H1 (cell line): ENCODE data around the gene PITPNC1. TPM values are rescaled to one million over a fixed set of nuclear protein-coding genes. Genes with fewer than 3 reads are reported as not detected.
"Not testable (repeated sequence)": the region's sequence is repeated elsewhere in the genome, so short reads cannot be mapped to it uniquely, and the experiment has no call there.

Experiments used
- CTCF ChIA-PET: fragments of 300-600 bp; sonication (Branson Sonifier 250); formaldehyde crosslinking; loops from one replicate; lab custom pipeline; 2021; ENCODE audit not compliant: partially characterized antibody; lab: Charles Lee
- POLR2A ChIA-PET: fragments of 300-600 bp; sonication (Branson Sonifier 250); formaldehyde crosslinking; loops from one replicate; lab custom pipeline; 2021; ENCODE audit warnings: inconsistent platforms; ENCODE audit not compliant: partially characterized antibody; lab: Charles Lee
- DNase-seq, 2 experiments: peaks; one replicate each; pipeline versions ENCODE4 v3.0.0 to v3.0.0-alpha.2; 2010 to 2022; ENCODE audit warnings: low spot score in 2 of 2, low read depth in 1 of 2, mixed read lengths in 1 of 2
- FAIRE-seq: peaks from 2 replicates; lab custom pipeline; 2011; peaks lifted over from hg19 to GRCh38; lab: Jason Lieb, UNC
- H2AFZ ChIP-seq: 2 replicates; pipeline ENCODE4 v1.8.1; 2012; ENCODE audit warnings: low read length, inconsistent platforms
- H2AK5ac ChIP-seq: 2 replicates; pipeline ENCODE4 v1.6.1; 2013; ENCODE audit warnings: low read depth, low read length
- H2BK120ac ChIP-seq: replicated peaks from 2 replicates; pipeline ENCODE3; 2013; ENCODE audit warnings: low read depth, low read length, inconsistent platforms
- H2BK12ac ChIP-seq: 2 replicates; pipeline ENCODE4 v1.6.1; 2013; ENCODE audit warnings: low read depth, low read length
- H2BK15ac ChIP-seq: 2 replicates; pipeline ENCODE4 v1.6.1; 2013; ENCODE audit warnings: low read length
- H2BK20ac ChIP-seq: 2 replicates; pipeline ENCODE4 v1.6.1; 2013; ENCODE audit warnings: low read length
- H2BK5ac ChIP-seq: 2 replicates; pipeline ENCODE4 v1.6.1; 2013; ENCODE audit warnings: low read depth, low read length
- H3K14ac ChIP-seq: 2 replicates; pipeline ENCODE4 v1.6.1; 2013; ENCODE audit warnings: inconsistent platforms; ENCODE audit not compliant: insufficient read length
- H3K18ac ChIP-seq: 2 replicates; pipeline ENCODE4 v1.6.1; 2013; ENCODE audit warnings: low read length; ENCODE audit errors: extremely low read depth
- H3K23ac ChIP-seq: 2 replicates; pipeline ENCODE4 v1.6.1; 2013; ENCODE audit warnings: inconsistent platforms; ENCODE audit not compliant: insufficient read length
- H3K23me2 ChIP-seq: 2 replicates; pipeline ENCODE4 v1.6.1; 2013; ENCODE audit warnings: low read depth, low read length
- H3K27ac ChIP-seq: 2 replicates; pipeline ENCODE4 v1.6.1; 2011; ENCODE audit warnings: low read depth, low read length, inconsistent platforms
- H3K27me3 ChIP-seq, 4 experiments: replicated peaks in 1 of 4; 1 replicate in 1 of 4; 2 replicates in 3 of 4; pipeline versions ENCODE4 v1.6.1 to v1.8.1; 2011 to 2013; ENCODE audit warnings: low read length in 3 of 4, mild to moderate bottlenecking in 3 of 4, inconsistent platforms in 2 of 4, mixed read lengths in 2 of 4, moderate library complexity in 1 of 4; ENCODE audit not compliant: control insufficient read depth in 3 of 4, insufficient read depth in 3 of 4; ENCODE audit errors: extremely low read depth in 1 of 4
- H3K36me3 ChIP-seq, 4 experiments: 2 replicates each; pipeline versions ENCODE4 v1.6.1 to v1.8.1; 2011 to 2013; ENCODE audit warnings: mild to moderate bottlenecking in 4 of 4, low read length in 3 of 4, moderate library complexity in 2 of 4, control low read depth in 1 of 4, inconsistent platforms in 1 of 4; ENCODE audit not compliant: insufficient read depth in 4 of 4, control insufficient read depth in 2 of 4
- H3K4ac ChIP-seq: replicated peaks from 2 replicates; pipeline ENCODE3; 2013; ENCODE audit warnings: low read length, low read depth, mixed read lengths, inconsistent platforms; ENCODE audit not compliant: insufficient read length
- H3K4me1 ChIP-seq, 4 experiments: replicated peaks in 1 of 4; 1 replicate in 1 of 4; 2 replicates in 3 of 4; pipeline versions ENCODE4 v1.6.1 to v1.8.1; 2011 to 2013; ENCODE audit warnings: low read length in 3 of 4, inconsistent platforms in 2 of 4, mixed read lengths in 1 of 4; ENCODE audit not compliant: insufficient read depth in 4 of 4, control insufficient read depth in 3 of 4
- H3K4me2 ChIP-seq, 2 experiments: 2 replicates each; pipeline versions ENCODE4 v1.6.1 to v1.8.1; 2011 to 2013; ENCODE audit warnings: low read depth in 2 of 2, low read length in 2 of 2, control low read depth in 1 of 2, inconsistent platforms in 1 of 2, mild to moderate bottlenecking in 1 of 2; ENCODE audit not compliant: insufficient read depth in 1 of 2
- H3K4me3 ChIP-seq, 4 experiments: fragments of 200-600, 300-600 bp in 1 of 4; sonication (generic), shearing (Covaris generic), sonication (Bioruptor Twin) in 1 of 4; 2 replicates each; pipeline versions ENCODE4 v1.5.1 to v1.8.1; 2011 to 2016; ENCODE audit warnings: low read length in 4 of 4, low read depth in 3 of 4, control low read depth in 2 of 4, inconsistent platforms in 2 of 4, mild to moderate bottlenecking in 2 of 4, mixed read lengths in 1 of 4, moderate library complexity in 1 of 4; ENCODE audit not compliant: insufficient read depth in 2 of 4; ENCODE audit errors: extremely low read depth in 1 of 4
- H3K56ac ChIP-seq: replicated peaks from 2 replicates; pipeline ENCODE3; 2013; ENCODE audit warnings: low read depth, mild to moderate bottlenecking, mixed read lengths, low read length, inconsistent platforms; ENCODE audit not compliant: insufficient read length
- H3K79me1 ChIP-seq: 2 replicates; pipeline ENCODE4 v1.6.1; 2013; ENCODE audit warnings: low read depth, low read length, control low read depth
- H3K79me2 ChIP-seq, 2 experiments: 2 replicates each; pipeline versions ENCODE4 v1.6.1 to v1.8.1; 2012 to 2013; ENCODE audit warnings: low read length in 2 of 2, mild to moderate bottlenecking in 2 of 2, inconsistent platforms in 1 of 2; ENCODE audit not compliant: insufficient read depth in 2 of 2, control insufficient read depth in 1 of 2
- H3K9ac ChIP-seq, 4 experiments: replicated peaks in 1 of 4; 1 replicate in 1 of 4; 2 replicates in 3 of 4; pipeline versions ENCODE4 v1.6.1 to v1.8.1; 2011 to 2013; ENCODE audit warnings: low read depth in 3 of 4, low read length in 3 of 4, control low read depth in 2 of 4, mild to moderate bottlenecking in 2 of 4, moderate library complexity in 2 of 4, inconsistent platforms in 1 of 4; ENCODE audit errors: extremely low read depth in 1 of 4
- H3K9me3 ChIP-seq, 2 experiments: 2 replicates each; pipeline versions ENCODE4 v1.6.1 to v1.8.1; 2012 to 2013; ENCODE audit warnings: mild to moderate bottlenecking in 2 of 2, moderate library complexity in 2 of 2, control low read depth in 1 of 2, inconsistent platforms in 1 of 2, low read depth in 1 of 2, low read length in 1 of 2, mixed read lengths in 1 of 2; ENCODE audit not compliant: insufficient read depth in 2 of 2
- H4K20me1 ChIP-seq, 2 experiments: replicated peaks in 1 of 2; 2 replicates each; pipeline versions ENCODE3 to v1.8.1; 2011 to 2013; ENCODE audit warnings: inconsistent platforms in 2 of 2, low read length in 2 of 2, mild to moderate bottlenecking in 1 of 2; ENCODE audit not compliant: insufficient read depth in 2 of 2, control insufficient read depth in 1 of 2
- H4K5ac ChIP-seq: 2 replicates; pipeline ENCODE4 v1.6.1; 2013; ENCODE audit warnings: low read length, low read depth, mixed read lengths, inconsistent platforms; ENCODE audit not compliant: insufficient read length
- H4K8ac ChIP-seq: 2 replicates; pipeline ENCODE4 v1.8.0; 2013; ENCODE audit warnings: mild to moderate bottlenecking, moderate library complexity, low read length, inconsistent platforms; ENCODE audit not compliant: insufficient read depth; ENCODE audit errors: extremely low read depth
- H4K91ac ChIP-seq: replicated peaks from 2 replicates; pipeline ENCODE3; 2013; ENCODE audit warnings: low read length, mixed read lengths, inconsistent platforms; ENCODE audit not compliant: insufficient read length
- WGBS, 2 experiments: shearing (Covaris generic) in 1 of 2; methylation state at CpG; one replicate each; pipeline versions ENCODE4 v1.1.6 to v1.1.7; 2013 to 2015; ENCODE audit warnings: low lambda C conversion rate in 2 of 2, mixed read lengths in 2 of 2, inconsistent platforms in 1 of 2, low coverage in 1 of 2, missing lambda C conversion rate in 1 of 2; ENCODE audit not compliant: insufficient replicate concordance in 2 of 2, insufficient coverage in 1 of 2, insufficient read length in 1 of 2; ENCODE audit errors: extremely low coverage in 1 of 2, missing lambda C conversion rate in 1 of 2; 5-methylcytosine and 5-hydroxymethylcytosine counted together
- polyA plus RNA-seq, 7 experiments: library from polyadenylated mRNA; depleted of rRNA in 3 of 7; stranded (reverse) in 5 of 7; unstranded in 2 of 7; fragments of >200 nt in 5 of 7; fragments of 200-250 nt in 2 of 7; gene quantifications; 1 replicate in 5 of 7; 2 replicates in 1 of 7; 4 replicates in 1 of 7; pipeline versions ENCODE4 v1.2.1 to v1.2.3, GENCODE V29; 2011 to 2013; ENCODE audit warnings: missing spikeins in 2 of 7, mixed read lengths in 2 of 7
- total RNA-seq: library from RNA; stranded (reverse); fragmentation: NEBNext Ultra II Directional; extraction: Animal tissue kit (Norgen Biotek cat#: 25700); gene quantifications from 2 replicates; pipeline ENCODE4 v1.2.1, GENCODE V29; 2021

PITPNC1 gene
- total and polyA plus RNA-seq, 2 of the 8 experiments (the other 6 are each of a cell fraction or from before 2014, with no cell fraction given) = 17.6 to 54.7 TPM

GRCh38 chr17:67648906-67649295 is 271.8 kb downstream of the PITPNC1 start:
- H3K9ac ChIP-seq, H4K5ac ChIP-seq, H2AFZ ChIP-seq, H3K4me2 ChIP-seq, H3K27ac ChIP-seq, H4K91ac ChIP-seq, H2BK15ac ChIP-seq, H3K56ac ChIP-seq, FAIRE-seq, H3K36me3 ChIP-seq, H2AK5ac ChIP-seq, H3K27me3 ChIP-seq, H4K8ac ChIP-seq, H3K9me3 ChIP-seq, H3K23me2 ChIP-seq, H3K79me1 ChIP-seq, DNase-seq, H4K20me1 ChIP-seq, POLR2A ChIA-PET, H2BK12ac ChIP-seq, H3K4ac ChIP-seq, H3K4me3 ChIP-seq, H2BK120ac ChIP-seq, H3K18ac ChIP-seq, H3K23ac ChIP-seq, H3K79me2 ChIP-seq, H3K14ac ChIP-seq, H3K4me1 ChIP-seq, H2BK20ac ChIP-seq: not testable (repeated sequence)
- WGBS, 2 experiments = 86% methylated on average over 3 of the region's 3 CpGs; no CpG with 5 or more reads in 1 of the 2 experiments
- peak overlapping the region; percentile 36; the same call in 1 of the 2 replicates for H2BK5ac ChIP-seq
- CTCF ChIA-PET = interaction anchor here (0.5 to 1.9 kb wide), 8 partner anchors 9 to 274 kb away, joined by 3 to 10 read pairs (median 4); no protein-coding TSS in a partner anchor
